Hematopoietic multipotent progenitor cell treated with erythropoietin and hydrocortisone succinate and interleukin-3 and kit ligand, for 6 days (in vitro differentiated cells): ENCODE results near the gene MARCHF2.
A peak's percentile ranks its signal among the peaks of the same experiment; 100 is the strongest.
"Not testable (repeated sequence)": the region's sequence is repeated elsewhere in the genome, so short reads cannot be mapped to it uniquely, and the experiment has no call there.

Experiments
- DNase-seq: peaks from one replicate; pipeline ENCODE4 v3.0.0-alpha.2; 2015

MARCHF2 gene

DNA sequence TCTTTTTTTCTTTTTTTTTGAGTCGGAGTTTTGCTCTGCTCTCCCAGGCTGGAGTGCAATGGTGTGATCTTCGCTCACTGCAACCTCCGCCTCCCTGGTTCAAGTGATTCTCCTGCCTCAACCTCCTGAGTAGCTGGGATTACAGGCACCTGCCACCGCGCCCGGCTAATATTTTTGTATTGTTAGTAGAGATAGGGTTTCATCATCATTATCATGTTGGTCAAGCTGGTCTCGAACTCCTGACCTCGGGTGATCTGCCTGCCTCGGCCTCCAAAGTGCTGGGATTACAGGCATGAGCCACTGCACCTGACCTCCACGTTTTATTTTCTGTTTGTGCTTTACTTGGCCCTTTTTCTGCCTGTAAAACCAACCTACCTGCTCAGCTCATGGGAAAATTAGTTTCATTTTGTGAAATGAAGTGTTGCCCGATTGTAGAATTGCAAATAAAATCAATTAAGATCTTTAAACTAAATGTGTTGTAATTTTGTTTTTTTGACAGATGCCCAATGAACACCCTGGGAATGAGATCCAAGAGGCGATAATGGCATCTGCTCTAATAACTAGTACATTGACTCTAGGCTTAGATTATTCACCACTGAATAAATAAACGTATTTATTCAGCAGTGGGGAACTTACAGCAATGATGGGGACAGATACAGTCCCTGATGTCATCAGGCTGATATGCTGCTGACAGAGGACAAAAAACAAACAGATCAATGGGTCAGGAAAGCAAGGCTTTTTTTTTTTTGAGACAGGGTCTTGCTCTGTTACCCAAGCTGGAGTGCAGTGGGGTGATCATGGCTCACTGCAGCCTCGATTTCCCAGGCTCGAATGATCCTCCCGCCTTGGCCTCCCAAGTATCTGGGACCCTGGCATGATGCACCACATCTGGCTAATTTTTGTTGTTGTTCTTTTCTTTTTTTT, 25.2 kb upstream of the MARCHF2 start:
- DNase-seq = no peak

DNA sequence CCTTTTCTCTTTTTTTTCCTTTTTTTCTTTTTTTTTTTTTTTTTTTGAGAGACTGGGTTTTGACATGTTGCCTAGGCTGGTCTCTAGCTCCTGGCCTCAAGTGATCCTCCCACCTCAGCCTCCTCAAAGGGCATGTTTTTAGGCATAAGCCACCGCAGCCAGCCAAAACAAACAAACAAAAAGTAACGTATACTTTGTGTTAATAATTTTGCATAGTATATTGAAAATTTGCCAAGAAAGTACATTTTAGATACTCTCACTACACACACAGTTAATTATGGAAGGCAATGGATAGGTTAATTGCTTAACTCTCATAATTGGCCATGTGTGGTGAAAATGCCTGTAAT, 24.5 kb upstream of the MARCHF2 start:
- no peak for DNase-seq

DNA sequence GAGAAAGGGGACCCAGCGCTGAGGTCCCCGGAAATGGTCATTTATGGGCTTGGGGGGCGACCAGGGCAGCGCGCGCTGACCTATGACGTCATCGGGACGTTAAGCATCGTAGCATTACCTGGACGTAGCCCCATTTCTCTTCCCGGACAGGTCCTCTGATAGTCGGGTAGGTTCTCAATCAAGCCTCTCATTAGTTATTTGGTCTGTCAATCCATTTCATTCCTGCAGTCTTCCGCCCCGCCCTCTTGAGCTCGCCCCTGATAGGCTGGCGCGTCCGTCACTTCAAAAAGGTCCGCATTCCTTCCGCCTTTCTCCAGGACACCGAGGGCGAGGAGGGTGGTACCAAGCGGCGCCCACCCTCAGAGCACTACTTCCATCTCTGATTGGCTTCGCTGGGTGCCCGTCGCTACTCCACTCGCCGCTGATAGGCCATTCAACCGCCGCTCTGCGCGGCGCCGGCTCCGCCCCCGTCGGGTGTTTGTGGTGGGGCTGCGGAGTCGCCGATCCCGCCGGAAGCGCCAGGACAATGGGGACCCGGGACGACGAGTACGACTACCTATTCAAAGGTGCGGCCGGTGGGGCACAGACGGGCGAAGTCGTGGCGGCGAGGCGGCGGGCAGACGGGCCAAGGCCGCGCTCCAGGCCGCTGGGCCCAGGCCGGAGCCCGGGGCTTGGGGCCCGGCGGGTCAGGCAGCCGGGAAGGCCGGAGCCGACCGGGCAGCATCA, 23.1 kb upstream of the MARCHF2 start, which contains the start of gene RAB11B:
TSS of gene RAB11B (plus strand) at position 470 of the 726 bp plus-strand sequence. CDS start at position 527, 57 bp downstream.
- DNase-seq = peak; percentile 100

DNA sequence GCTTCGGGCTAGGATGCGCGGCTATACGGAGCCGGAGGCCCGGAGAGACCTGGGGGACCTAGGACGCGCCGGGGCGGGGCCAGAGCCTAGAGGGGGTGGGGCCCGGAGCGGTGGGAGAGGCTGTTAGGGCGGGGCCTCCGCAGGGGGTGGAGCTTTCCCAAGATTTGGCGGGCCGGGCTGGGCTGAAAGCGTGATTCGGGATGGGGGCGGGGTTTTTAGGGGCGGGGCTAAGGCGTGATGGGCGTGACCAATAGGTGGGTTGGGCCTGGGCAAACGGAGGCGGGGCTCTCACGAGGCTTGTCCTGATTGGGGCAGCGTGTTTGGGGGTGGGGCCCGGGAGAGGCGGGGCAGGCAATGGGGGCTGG, 22.5 kb upstream of the MARCHF2 start:
- peak; percentile 97 for DNase-seq

DNA sequence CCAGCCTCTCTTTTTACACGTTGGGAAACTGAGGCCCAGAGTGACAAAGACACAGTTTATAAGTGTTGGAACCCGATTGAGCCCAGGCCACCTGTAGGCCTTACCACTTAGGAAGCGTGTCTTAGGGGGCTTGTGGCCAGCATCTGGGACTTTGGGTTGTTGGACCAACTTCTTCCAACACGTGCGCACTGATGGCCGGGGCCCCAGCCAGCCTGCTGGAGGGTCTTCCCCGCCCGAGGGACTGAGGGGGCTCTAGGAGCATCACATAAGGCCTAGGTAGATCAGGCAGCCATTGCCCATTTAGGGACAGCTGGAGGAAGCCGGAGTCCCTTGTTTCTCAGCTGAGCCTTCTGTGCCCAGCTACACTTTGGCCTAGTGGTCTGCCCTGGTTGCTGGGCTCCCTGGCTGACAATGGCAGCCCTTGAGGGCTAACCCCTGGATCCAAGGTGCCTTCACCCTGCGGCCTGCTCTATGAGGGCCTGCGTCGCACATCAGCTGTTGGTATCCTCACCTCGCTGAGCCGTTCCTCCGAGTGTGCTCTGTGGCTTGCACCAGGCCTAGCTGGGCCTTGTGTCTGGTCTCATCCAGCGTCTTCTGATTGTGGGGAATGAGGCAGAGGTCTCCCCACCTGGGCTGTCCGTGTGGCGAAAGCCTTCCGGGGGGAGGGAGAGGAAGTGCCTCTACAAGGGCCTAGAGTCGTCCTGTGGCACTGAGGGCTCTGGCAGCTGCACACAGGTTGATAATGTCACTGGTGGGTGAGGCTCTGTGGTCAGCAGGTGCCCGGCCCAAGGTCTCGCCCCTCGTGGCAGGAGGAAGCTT, 21.7 kb upstream of the MARCHF2 start:
- DNase-seq = peak; percentile 37

DNA sequence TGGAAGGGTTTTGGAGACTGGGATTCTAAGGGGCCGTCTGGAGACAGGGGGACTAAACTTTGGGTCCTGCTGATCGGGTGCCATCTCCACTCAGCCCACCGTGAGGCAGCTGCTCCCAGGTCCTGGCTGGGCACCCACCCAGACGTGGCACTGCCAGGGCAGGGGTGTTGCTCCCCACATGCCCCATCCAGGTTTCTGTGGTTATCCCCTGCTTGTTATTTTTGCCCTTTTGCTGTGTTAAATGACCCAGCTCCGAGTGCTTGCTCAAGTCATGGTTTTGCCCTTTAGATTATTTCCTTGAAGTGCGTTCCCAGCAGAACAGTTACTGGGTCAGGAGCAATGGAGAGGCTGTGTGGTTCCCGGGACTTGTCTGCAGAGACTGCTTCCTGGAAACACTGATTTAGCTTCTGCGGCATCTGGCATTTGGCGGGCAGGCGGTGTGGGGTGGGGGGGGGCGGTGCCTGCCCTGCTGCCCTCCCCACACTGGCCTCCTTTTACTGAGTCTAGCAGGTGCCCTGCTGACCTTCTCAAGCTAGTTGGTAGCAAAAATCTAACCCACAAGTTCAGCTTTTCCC, 21.0 kb upstream of the MARCHF2 start:
- no peak for DNase-seq

DNA sequence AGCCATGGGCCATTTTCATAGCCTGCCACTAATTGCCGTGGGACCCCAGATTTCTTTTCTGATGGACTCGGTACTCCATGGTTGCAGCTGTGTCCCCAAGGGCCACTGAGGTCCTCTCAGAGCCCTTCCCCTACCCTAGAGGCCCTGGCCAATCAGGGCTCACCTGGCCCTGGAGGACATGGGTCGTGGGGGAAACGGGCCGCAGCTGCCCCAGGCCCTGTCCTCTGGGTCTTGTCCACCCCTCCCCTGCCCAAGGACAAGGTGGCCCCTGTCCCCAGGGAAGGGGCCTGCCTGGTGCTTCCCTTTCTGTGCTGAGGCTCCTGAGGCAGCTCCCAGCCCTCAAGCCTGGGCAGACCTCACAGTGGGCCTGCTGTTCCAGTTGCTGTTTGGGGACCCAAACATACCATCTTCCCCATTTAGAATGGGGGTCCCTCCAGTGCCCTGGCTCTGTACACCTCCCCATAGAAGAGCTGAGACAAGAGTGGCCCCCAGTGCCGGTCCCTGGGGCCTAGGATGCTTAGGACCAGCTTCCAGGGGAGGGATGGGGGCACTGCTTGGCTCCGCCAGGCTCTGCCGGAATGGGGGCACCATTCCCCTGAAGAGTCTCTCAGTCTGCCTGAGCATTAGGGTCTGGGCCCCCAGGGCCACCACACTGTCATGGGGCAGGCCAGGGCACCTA, 19.8 kb upstream of the MARCHF2 start:
- no peak for DNase-seq

DNA sequence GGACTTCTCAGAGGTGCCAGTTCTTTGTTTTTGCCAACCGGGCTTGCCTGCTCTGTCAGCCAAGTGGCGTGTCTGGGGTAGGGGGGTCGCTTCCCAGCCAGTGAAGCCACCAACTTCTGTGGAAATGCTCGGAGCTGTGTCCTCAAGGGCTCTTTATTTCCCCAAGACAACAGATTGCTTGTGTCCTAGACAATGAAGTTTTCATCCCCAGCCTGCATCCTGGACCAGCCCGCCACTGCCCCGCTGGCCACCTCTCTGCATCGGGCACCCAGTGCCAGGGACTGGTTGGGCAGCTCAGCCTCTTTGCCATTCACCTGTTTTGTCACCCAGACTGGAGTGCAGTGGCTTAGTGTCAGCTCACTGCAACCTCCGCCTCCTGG, 19.2 kb upstream of the MARCHF2 start:
- no peak for DNase-seq

DNA sequence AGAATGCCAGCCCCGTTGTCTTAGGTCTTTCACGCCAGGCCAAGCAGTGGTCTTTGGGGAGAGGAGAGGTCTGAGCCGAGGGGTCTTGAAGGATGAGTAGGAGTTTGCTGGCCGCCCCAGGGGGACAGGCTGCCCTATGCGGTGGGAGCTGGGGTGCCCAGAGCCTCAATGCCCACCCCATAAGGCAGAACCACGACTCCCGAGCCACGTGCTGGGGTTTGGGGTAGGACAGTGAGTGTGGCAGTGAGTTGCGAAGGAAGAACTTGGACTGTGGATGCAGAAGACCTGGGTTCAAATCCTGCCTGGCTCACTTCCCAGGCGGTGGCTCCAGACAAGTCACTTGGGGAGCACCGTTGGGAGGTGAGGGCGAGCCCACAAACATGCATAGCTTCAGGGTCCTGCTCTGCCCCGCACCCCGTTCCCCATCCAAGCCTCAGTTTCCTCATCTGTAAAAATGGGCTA, 17.5 kb upstream of the MARCHF2 start:
- DNase-seq = no peak

DNA sequence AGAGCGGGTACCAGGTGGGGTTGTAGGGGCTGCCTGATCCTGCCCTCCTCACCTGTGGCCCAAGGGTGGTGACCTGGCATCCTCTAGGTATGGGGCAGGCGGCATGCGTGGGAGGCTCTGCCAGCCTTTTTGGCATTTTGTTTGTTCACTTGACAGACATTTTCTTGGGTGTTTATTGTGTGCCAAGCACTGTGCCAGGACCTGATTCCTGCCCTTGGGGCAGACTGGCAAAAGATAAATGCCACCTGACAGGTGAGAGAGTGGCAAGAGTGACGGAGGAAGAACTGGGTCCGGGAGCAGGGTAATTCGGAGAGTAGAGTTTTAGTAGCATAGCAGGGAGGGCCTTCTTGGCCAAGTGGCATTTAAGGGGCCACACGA, 16.9 kb upstream of the MARCHF2 start:
- DNase-seq = no peak

DNA sequence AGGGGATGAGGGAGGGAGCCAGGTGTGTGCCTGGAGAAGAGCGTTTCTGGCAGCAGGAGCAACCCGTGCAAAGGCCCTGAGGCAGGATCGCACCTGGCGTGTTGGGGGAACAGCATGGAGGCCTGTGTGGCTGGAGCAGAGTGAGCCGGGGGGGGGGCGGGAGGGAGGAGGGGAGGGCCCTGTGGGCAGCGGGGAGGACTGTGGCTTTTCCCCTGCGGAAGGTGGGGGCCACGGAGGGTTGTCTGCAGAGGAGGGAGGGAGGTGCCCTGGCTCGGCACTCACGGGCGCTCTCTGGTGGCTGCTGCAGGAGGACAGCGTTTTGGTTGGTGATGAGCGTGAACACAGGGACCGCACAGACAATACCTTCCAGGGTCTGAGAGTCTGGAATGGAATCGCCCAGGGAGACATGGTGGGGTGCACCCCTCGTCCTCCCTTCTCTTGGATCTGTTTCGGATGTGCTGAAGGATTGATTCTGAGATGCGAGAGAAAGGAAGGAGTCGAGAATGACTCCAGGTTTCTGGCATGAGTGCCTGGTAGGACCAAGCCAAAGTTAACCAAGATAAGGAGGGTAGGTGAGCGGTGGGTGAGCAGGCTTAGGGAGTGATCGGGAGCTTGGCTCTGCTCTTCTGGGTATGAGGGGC, 16.4 kb upstream of the MARCHF2 start:
- DNase-seq = peak; percentile 91

DNA sequence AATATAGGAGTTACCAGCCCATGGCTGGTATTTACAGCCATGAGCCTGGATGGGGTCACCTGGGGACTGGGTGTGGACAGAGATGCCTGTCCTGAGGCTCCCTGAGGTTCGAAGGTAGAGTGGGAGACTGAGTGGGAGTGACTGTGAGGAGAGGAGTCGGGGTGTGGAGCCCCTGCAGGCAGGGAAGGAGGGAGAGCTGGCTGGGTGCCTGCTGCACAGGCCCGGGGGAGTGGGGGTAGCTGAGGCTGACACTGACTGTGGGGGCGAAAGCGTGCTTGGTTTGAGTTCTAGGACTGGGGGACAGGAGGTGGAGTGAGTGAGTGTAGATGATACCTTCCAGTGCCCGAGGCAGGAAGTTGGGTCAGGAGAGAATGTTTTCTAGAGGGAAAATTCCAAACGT, 15.8 kb upstream of the MARCHF2 start:
- no peak for DNase-seq

DNA sequence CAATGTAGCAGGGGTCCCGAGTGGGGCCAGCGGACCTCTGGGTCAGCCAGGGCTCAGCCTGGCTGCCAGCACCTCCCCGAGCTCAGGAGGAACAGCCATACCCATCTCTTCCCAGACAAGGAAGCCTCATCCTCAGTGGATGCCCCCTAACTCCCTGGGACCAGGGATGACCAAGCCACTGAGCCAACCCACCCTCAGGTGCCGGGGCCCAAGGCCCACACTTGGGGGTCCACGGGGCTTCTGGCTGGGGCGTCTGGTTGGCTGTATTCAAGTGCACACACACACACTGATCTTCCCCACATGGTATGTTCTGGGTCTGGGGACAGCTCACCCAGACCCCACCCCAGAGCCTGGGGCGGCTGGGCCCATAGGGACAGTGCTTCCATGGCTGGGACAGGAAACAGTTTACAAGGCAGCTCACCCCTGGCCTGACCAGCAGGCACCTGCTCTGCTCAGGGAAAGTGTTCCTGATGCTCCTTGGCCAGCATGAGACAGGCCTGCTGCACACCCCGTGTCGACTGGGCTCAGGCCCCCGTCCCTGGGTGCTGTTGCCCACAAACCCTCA, 15.3 kb upstream of the MARCHF2 start:
- DNase-seq = no peak

DNA sequence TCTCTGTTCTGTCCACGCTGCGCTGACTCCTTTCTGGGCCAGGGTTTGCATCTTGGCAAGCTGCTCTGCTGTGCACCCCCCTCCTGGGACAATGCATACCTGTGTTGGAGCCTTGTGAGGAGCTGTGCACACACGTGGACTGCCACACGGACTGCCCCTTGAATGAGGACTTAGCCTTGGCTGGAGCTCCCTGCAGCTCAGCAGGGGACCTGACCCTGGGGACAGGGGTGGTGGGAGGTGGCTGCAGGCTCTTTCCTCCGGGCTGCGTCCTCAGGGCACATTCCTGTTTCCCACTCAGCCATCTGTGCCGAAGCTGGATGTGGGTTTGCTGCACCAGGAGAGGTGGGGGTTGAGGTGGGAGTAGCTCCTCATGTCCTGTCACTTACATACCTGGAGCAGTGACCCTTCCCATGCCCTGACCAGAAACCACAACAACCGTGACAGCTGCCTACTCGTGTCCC, 14.8 kb upstream of the MARCHF2 start:
- DNase-seq = no peak

DNA sequence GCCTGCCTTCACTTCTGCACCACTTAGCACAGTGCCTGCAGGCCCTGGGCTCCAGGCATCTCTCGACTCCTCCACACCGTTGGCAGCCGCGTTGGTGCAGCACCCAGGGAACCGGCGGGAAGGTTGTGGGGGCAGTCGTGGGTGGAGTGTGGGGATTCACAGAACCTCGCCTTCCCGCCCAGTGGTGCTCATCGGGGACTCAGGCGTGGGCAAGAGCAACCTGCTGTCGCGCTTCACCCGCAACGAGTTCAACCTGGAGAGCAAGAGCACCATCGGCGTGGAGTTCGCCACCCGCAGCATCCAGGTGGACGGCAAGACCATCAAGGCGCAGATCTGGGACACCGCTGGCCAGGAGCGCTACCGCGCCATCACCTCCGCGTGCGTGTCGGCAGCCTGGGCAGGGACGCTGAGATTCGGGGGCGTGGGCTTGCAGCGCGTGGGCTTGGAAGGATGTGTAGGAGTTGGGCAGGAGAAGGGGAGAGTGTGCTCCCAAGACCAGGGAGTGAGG, 13.4 kb upstream of the MARCHF2 start:
- DNase-seq = no peak

DNA sequence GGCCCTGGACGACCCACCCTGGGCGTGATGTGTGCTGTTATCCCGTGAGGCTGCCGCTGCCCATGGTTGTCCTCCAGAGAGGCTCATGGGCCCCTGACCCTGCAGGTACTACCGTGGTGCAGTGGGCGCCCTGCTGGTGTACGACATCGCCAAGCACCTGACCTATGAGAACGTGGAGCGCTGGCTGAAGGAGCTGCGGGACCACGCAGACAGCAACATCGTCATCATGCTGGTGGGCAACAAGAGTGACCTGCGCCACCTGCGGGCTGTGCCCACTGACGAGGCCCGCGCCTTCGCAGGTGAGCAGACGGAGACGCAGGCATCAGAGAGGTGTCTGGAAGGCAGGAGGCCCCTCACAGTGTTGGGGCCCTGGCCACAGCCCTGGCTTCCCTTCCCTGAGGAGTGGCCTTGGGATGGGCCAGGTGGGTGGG, 11.1 kb upstream of the MARCHF2 start:
- DNase-seq = no peak

DNA sequence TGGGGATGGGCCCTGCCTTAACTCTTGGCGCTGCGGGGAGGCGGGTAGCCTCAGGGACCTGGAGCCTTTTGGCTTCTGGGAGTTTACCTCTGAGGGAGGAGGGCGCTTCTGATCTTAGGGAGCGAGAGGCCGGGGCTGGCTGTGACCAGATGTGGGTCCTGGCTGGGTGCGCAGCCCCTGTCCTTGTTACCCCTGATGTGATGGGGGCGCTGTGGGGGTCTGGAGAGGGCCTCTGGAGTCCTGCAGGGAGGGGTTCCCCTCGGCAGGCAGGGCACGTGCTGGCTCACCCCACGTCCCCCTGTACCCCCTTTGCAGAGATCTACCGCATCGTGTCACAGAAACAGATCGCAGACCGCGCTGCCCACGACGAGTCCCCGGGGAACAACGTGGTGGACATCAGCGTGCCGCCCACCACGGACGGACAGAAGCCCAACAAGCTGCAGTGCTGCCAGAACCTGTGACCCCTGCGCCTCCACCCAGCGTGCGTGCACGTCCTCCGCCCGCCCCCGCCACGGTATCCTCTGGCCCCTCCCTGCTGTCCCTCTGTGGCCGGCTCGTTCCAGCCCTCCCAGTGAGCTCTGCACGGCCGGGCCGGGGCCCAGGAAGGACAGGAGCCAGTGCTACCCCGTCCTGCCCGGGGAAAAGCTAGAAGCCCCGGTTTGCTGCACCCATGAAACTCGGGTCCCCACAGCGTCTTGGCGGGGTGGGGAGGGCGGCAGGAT, 9.8 kb upstream of the MARCHF2 start:
- DNase-seq = no peak

DNA sequence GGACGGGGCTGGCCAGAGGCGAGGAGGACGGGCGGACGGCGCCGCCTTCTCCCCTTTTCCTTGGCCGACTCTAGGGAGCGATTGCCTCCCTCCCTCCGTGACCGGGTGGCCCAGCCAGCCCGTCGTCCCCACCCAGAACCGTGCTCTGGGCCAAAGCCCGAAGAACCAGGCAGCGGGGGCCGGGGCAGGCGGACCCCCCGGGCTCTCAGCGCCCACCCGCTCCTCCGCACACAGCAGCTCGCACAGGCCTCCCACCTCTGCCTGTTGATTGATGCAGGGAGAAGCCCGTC, 9.3 kb upstream of the MARCHF2 start:
- DNase-seq = no peak

DNA sequence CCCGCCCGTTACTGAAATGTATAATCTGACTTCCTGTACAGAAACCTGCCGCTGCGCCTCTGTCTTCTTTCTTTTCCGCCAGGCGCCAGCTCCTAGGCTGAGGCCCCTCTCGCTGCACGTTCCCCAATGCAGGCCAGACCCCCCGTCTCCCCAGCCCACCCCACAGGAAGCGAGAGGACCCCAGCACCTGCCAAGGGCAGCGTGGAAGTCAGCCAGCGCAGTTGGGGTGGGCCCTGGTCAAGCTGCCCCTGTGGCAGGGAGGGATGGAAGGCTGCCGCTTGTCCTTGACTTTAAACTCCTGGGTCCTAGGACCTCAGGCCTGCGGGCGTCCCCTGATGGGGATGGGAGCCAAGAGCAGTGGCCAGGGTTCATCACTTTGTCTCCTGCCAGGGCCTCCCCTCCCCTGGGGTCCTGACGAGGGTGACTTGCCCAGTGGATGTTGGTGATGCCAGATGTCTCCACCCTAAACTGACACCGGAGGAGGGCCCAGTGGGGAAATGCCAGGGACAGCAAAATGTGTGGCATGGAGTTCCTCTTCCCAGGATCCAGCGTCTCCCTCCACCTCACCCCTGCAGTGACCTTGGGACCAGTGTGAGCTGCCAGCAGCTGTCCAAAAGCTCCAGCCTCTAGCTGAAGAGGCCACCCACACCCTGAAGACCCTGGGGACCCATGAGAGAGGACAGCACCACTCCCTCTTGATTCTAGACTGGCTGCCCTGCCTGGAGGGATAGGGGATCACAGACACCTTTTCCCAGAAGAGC, 8.5 kb upstream of the MARCHF2 start:
- no peak for DNase-seq

DNA sequence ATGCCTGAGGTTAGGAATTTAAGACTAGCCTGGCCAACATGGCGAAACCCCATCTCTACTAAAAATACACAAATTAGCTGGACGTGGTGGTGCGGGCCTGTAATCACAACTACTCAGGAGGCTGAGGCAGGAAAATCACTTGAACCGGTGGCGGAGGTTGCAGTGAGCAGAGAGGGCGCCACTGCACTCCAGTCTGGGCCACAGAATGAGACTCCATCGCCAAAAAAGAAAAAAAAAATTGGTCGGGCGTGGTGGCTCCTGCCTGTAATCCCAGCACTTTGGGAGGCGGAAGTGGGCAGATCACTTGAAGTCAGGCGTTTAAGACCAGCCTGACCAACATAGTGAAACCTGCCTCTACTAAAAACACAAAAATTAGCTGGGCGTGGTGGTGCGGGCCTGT, 2.4 kb upstream of the MARCHF2 start:
- DNase-seq = not testable (repeated sequence)
